ENCODE results near the gene SELL.

Gene SELL

GRCh38 chr1:169653873-169654272 lies 57.5 kb downstream of the SELL start:
- no peak for TF ChIP-seq POLR2A (IDR thresholded peaks at IDR 0.05; ENCODE audit: low read depth, low read length)
- DNase-seq (ENCODE audit: insufficient read length, low spot score), result no peak
- FAIRE-seq, result no peak

GRCh38 chr1:169651035-169651434 lies 60.4 kb downstream of the SELL start:
- DNase-seq (ENCODE audit: insufficient read length, low spot score) (no peak), FAIRE-seq (no peak)
- no peak for TF ChIP-seq POLR2A (IDR thresholded peaks at IDR 0.05; ENCODE audit: low read depth, low read length)

- FAIRE-seq, result no peak
- no peak for TF ChIP-seq POLR2A (IDR thresholded peaks at IDR 0.05; ENCODE audit: low read depth, low read length)
- DNase-seq (ENCODE audit: insufficient read length, low spot score), result no peak
Observed at GRCh38 chr1:169650551-169650950, 60.9 kb downstream of the SELL start.

- DNase-seq (ENCODE audit: insufficient read length, low spot score), result no peak
- TF ChIP-seq POLR2A (IDR thresholded peaks at IDR 0.05; ENCODE audit: low read depth, low read length), result no peak
- no peak for FAIRE-seq
Observed at GRCh38 chr1:169648709-169649108, 62.7 kb downstream of the SELL start.

GRCh38 chr1:169648187-169648586 lies 63.2 kb downstream of the SELL start:
- DNase-seq (ENCODE audit: insufficient read length, low spot score), result no peak
- no peak for TF ChIP-seq POLR2A (IDR thresholded peaks at IDR 0.05; ENCODE audit: low read depth, low read length)
- no peak for FAIRE-seq

- TF ChIP-seq POLR2A (IDR thresholded peaks at IDR 0.05; ENCODE audit: low read depth, low read length), result no peak
- no peak for FAIRE-seq
- no peak for DNase-seq (ENCODE audit: insufficient read length, low spot score)
Observed at GRCh38 chr1:169647512-169647911, 63.9 kb downstream of the SELL start.

- TF ChIP-seq POLR2A (IDR thresholded peaks at IDR 0.05; ENCODE audit: low read depth, low read length), result no peak
- DNase-seq (ENCODE audit: insufficient read length, low spot score) (no peak), FAIRE-seq (no peak)
Observed at GRCh38 chr1:169644297-169644696, 67.1 kb downstream of the SELL start.
